ENCODE data around the gene SEPTIN10. TPM values are rescaled to one million over a fixed set of nuclear protein-coding genes. Genes with fewer than 3 reads are reported as not detected.

SEPTIN10 gene
- total and polyA plus RNA-seq, 2 of the 8 experiments (the other 6 are each of a cell fraction or from before 2014, with no cell fraction given): 23.7 to 101 TPM

- TF ChIP-seq CHD7 (IDR thresholded peaks at IDR 0.05; ENCODE audit: insufficient replicate concordance, low read length) (no peak), CBX5 (IDR thresholded peaks at IDR 0.05; ENCODE audit: low read depth, low read length) (no peak), BACH1 (IDR thresholded peaks at IDR 0.05; ENCODE audit: low read length) (no peak), RFX5 (IDR thresholded peaks at IDR 0.05; ENCODE audit: borderline replicate concordance, low read depth, low read length) (no peak), TAF7 (optimal IDR thresholded peaks at IDR 0.05; ENCODE audit: borderline replicate concordance, low read depth, low read length) (no peak)
These were observed 106.5 kb downstream of the SEPTIN10 start (continued) for GRCh38 chr2:109507217-109507616.

Data from H1 (cell line).